GM21717 (cell line): ENCODE measurements around the gene PCYOX1L.

Experiments used
- ATAC-seq: cut with Tn5 transposase; IDR thresholded peaks from one replicate; pipeline ENCODE4 v1.9.1; 2021; ENCODE audit warnings: mild to moderate bottlenecking, moderate library complexity; ENCODE audit not compliant: unreplicated experiment

The PCYOX1L gene, protein sequence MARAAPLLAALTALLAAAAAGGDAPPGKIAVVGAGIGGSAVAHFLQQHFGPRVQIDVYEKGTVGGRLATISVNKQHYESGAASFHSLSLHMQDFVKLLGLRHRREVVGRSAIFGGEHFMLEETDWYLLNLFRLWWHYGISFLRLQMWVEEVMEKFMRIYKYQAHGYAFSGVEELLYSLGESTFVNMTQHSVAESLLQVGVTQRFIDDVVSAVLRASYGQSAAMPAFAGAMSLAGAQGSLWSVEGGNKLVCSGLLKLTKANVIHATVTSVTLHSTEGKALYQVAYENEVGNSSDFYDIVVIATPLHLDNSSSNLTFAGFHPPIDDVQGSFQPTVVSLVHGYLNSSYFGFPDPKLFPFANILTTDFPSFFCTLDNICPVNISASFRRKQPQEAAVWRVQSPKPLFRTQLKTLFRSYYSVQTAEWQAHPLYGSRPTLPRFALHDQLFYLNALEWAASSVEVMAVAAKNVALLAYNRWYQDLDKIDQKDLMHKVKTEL

GRCh38 chr5:149357370-149358293 lies at the start of gene PCYOX1L:
TSS of gene PCYOX1L (plus strand) at chr5:149358046. CDS start at chr5:149358069, 23 bp downstream.
- ATAC-seq = peak; percentile 99

- no peak for ATAC-seq
Observed at GRCh38 chr5:149309354-149309753, 48.5 kb upstream of the PCYOX1L start.

GRCh38 chr5:149310488-149310887 lies 47.4 kb upstream of the PCYOX1L start:
- no peak for ATAC-seq

DNA sequence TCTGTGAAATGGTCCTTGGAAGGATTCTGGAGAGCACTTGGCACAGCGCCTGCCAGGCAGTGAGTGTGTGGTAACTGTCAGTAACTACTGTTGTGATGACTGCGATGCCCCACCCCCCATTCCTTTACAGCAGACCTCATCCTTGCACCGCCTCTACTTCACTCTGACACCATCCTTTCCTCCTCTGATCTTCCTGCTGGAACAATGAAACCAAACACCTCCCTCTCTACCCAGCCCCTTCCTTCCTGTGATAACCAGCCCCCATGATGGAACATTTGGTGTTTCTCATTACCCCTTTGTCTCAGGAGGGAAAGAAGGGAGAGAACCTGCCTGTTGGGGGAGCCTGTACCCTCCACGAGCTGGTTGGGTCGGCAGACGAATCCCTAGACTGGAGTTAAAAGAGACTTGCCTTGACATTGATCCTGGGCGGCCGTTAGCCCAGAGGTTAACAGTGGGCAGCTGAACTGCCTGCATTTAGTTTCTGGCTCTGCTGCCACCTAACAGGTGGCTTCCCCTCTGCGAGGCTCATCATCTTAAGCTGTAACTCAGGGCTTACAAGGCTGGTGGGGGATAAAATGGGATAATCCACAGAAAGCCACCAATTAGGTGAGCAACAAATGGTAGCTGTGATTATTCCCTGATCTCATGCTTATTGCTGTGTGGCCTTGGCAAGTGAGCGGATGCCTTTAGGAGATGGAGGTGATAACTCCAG lies 46.7 kb upstream of the PCYOX1L start:
- no peak for ATAC-seq

DNA sequence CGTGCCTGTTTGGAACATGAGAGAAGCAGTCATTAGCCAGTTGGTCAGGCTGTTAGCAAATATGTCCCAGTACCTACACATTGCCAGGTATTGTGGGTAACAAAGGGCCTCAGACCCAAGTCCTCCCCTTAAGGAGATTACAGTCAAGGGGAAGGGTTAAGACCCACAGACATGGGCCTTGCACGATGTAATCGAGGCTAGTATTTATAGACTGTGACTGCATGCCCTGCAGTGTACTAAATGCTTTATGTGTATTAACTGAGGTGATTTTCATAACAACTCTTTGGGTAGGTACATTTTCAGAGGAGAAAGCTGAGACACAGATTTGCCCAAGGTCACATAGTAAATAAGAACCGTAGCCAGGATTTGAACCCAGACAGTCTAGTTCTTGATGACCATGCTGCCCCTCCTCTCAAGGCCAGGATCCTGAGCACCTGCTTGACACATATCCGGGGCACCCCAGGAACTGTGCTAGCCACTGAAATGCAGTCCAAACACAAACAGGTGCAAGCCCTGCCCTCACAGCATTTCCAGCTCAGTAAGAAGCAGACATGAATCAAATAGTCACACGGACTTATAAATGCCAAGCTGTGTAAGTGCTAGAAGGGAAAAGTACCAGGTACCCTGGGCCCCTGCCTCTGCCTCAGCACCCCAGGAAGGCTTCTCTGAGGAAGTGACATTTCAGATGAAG lies 44.5 kb upstream of the PCYOX1L start:
- no peak for ATAC-seq

DNA sequence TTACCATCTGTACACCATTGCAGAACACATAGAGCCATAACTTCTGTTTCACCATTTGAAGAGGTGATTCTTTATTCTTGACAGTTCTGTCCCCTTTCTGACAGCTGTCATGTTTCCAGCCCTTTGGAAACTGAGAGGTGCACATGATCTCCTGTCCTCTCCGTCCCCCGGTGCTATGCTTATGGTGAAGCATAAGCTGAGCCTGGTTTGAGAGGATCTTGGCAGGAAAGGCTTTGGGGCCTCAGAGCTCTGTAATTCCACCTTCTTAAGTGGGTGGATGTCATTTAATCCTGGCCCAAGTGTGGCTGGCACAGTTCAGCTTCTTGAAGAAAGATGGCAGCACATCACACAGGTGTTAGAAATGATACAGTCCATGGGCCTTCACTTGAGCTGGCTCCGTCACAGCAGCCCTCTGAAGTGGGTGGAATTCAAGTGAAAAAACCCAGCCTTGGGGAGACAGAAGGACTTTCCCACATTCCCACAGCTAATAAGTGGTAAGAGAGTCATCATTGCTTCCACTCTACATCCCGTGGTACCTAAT lies 43.2 kb upstream of the PCYOX1L start:
- ATAC-seq = no peak

- ATAC-seq = no peak
Observed at GRCh38 chr5:149315753-149316152, 42.1 kb upstream of the PCYOX1L start.

GRCh38 chr5:149317281-149318048 lies 40.4 kb upstream of the PCYOX1L start:
- ATAC-seq = no peak

DNA sequence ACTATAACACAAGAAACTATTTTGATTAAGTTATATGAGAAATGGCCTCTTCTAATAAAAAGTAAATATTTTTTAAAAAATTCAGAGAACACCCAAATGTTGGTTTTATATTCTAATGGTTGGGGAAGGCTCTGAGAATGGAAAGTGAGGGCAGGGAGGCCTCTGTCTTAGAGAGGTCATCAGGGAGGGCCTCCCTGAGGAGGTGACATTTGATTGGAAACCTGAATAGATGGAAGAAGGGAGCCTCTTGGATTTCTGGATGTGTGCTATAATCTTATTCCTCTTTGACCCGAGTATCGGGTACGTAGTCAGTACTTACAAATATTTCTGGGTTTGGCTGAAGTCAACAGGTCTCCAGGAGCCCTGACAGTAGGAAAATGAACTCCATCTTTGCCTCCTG lies 38.7 kb upstream of the PCYOX1L start:
- ATAC-seq = no peak

DNA sequence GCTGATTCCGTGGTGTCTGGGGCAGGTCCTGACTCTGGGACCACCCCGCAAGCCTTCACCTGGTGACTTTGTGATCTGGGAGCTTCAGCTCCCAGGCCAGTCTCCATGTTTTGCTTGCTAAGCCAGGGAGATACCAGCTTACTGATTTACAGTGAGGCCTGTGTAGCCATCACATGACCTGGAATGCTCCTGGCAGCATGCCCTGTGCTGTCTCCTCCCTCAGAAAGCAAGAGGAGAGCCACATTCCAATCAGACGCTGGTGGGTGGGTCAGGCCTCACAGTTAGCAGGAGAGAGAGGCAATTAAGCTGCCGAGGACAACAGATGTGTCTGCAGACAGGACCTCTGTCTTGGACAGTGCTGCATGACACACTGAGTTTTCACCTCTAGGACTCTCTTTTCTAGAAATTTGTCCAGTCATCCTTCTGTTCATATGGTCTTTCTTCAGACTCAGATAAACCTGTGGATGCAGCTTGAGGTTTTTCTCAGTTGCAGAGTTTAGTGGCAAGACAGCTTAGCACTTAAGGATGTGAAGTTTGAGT lies 37.0 kb upstream of the PCYOX1L start:
- no peak for ATAC-seq

GRCh38 chr5:149322518-149322917 lies 35.3 kb upstream of the PCYOX1L start:
- no peak for ATAC-seq

DNA sequence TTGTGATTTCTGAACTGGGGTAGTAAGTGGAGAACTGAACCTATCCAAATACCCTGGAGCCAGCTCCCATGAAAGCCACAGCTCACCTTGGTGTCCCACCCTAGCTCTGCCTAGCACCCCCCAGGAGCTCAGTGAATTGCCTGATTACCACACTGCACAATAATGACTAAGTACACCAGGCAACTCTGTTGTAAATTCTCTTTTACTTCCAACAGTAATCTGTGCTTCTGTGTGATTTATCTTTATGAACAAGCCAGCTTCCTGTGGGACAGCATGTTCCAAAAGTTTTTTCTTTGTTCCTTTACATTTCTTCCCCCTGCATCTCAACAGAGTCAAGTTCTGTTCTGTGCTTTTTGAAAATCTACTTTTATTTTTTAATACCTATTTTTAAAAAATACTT lies 34.6 kb upstream of the PCYOX1L start:
- ATAC-seq = no peak

DNA sequence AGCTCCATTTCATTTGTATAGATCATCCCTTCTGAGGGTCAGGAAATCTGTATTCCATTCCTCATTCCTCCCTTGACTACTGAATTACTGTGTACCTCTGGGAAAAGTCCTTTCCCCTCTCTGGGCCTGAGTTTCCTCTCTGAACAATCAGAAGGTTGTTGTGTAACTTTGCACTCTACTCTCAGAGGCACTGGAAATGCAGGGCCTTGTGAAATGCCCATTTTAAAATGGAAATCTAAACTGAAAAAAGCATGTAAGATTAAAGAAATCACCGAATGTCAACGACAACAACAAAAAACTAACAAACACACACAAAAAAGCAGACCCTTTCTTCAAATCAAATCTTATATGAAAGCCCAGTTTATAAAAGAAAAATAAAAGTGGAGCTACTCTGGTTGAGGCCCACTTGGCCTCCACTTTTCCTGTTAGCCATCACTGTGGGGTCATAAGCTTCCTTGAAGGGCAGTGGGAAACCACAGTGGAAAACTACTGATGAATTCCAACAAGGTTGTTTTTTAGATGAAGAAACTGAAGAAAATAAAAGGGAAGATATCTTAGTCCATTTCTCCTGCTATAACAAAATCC lies 34.1 kb upstream of the PCYOX1L start:
- ATAC-seq = no peak

DNA sequence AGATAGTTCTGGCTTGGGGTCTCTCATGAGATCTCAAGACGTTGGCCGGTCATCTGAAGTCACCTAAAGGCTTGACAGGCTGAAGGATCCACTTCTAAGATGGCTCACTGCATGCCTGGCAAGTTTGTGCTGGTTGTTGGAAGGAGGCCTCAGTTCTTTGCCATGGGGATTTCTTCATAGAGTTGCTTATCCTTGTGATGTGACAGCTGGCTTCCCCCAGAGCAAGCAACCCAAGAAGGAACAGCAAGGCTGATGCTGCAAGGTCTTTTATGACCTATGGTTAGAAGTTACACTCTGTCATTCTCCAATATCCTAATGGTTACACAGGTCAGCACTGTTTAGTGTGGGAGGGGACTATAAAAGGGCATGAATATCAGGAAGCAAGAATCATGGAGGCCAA lies 33.2 kb upstream of the PCYOX1L start:
- ATAC-seq = no peak

- ATAC-seq = no peak
Observed at GRCh38 chr5:149325166-149325735, 32.6 kb upstream of the PCYOX1L start.

- no peak for ATAC-seq
Observed at GRCh38 chr5:149325894-149326293, 32.0 kb upstream of the PCYOX1L start.

- ATAC-seq = no peak
Observed at GRCh38 chr5:149326611-149327010, 31.2 kb upstream of the PCYOX1L start.

- ATAC-seq = no peak
Observed at GRCh38 chr5:149328177-149328576, 29.7 kb upstream of the PCYOX1L start.
